Right atrium auricular region (tissue), 2 donors: Measurements from ENCODE around the gene FBLN5. TPM values are rescaled to one million over a fixed set of nuclear protein-coding genes. Genes with fewer than 3 reads are reported as not detected.
"Not testable (repeated sequence)": the region's sequence is repeated elsewhere in the genome, so short reads cannot be mapped to it uniquely, and the experiment has no call there.

ENCODE experiments used
- DNase-seq: peaks from one replicate; pipeline ENCODE4 v3.0.0-alpha.2; 2019; ENCODE audit warnings: low spot score
- H3K27ac ChIP-seq, 2 donors: fragments of 200-600 bp; sonication (generic); 1 replicate in 1 of 2; 2 replicates in 1 of 2; pipeline ENCODE4 v1.5.1; 2016 to 2019
- H3K27me3 ChIP-seq, 2 donors: fragments of 200-600 bp; sonication (generic); one replicate each; pipeline versions ENCODE4 v1.5.1 to v1.6.0; 2017 to 2019
- H3K36me3 ChIP-seq: fragments of 200-600 bp; sonication (generic); one replicate; pipeline ENCODE4 v1.5.1; 2016
- H3K4me1 ChIP-seq, 2 donors: fragments of 200-600 bp; sonication (generic); one replicate each; pipeline versions ENCODE4 v1.5.1 to v1.6.0; 2017 to 2019
- H3K4me3 ChIP-seq, 2 donors: fragments of 200-600 bp; sonication (generic); 1 replicate in 1 of 2; 2 replicates in 1 of 2; pipeline ENCODE4 v1.5.1; 2017 to 2019; ENCODE audit warnings: mild to moderate bottlenecking in 1 of 2, moderate library complexity in 1 of 2
- H3K9me3 ChIP-seq, 2 donors: fragments of 200-600 bp; sonication (generic); one replicate each; pipeline ENCODE4 v1.5.1; 2019
- CTCF ChIP-seq, 2 donors: fragments of 200-600 bp; sonication (generic); IDR thresholded peaks; one replicate each; pipeline ENCODE4 v1.5.1; 2019; ENCODE audit warnings: antibody characterized with exemption in 2 of 2
- total RNA-seq, 2 donors: library from RNA; depleted of rRNA; stranded (reverse); fragments of >200 nt; gene quantifications; one replicate each; pipeline ENCODE4 v1.1.0, GENCODE V29; 2016

FBLN5 gene
- total RNA-seq, 2 donors from 2014 or later, result 125 to 132 TPM

- Histone ChIP-seq H3K4me3 (no peak overlapping the region), H3K4me1 (peaks cover 0 to 15% of the 10 kb centered on the region in 2 donors), H3K9me3 (no peaks in the 10 kb centered on the region), H3K27me3 (no peaks in the 10 kb centered on the region), H3K36me3 (peaks cover 8% of the 10 kb centered on the region), H3K27ac (no peak overlapping the region)
- DNase-seq, result no peak
- TF ChIP-seq CTCF (IDR thresholded peaks at IDR 0.05), result no peak
Observed at GRCh38 chr14:91876492-91876891, 71.0 kb downstream of the FBLN5 start.

GRCh38 chr14:91875525-91876286 is 71.8 kb downstream of the FBLN5 start:
- no peaks in the 10 kb centered on the region for H3K27me3 ChIP-seq
- peaks cover 6% of the 10 kb centered on the region for H3K36me3 ChIP-seq
- no peaks in the 10 kb centered on the region for H3K9me3 ChIP-seq
- no peak overlapping the region for H3K4me3 ChIP-seq
- H3K4me1 ChIP-seq, result peaks cover 0 to 15% of the 10 kb centered on the region in 2 donors
- no peak overlapping the region for H3K27ac ChIP-seq
- no peak for DNase-seq
- TF ChIP-seq CTCF (IDR thresholded peaks at IDR 0.05), result no peak

- Histone ChIP-seq H3K36me3 (peaks cover 19% of the 10 kb centered on the region), H3K27me3 (no peaks in the 10 kb centered on the region), H3K27ac (peak overlapping the region in 1 of 2 donors; percentile 58)
Observed at GRCh38 chr14:91873471-91874415, 73.8 kb downstream of the FBLN5 start.

GRCh38 chr14:91872517-91873470 is 74.7 kb downstream of the FBLN5 start:
- Histone ChIP-seq H3K27ac (peak overlapping the region; percentile 41 to 58), H3K27me3 (no peaks in the 10 kb centered on the region), H3K36me3 (peaks cover 29% of the 10 kb centered on the region), H3K4me1 (peaks cover 0 to 15% of the 10 kb centered on the region in 2 donors), H3K4me3 (no peak overlapping the region), H3K9me3 (peaks cover 0 to 2% of the 10 kb centered on the region in 2 donors)
- DNase-seq, result peak; percentile 92
- no peak for TF ChIP-seq CTCF (IDR thresholded peaks at IDR 0.05)

More at GRCh38 chr14:91873471-91874415, 73.8 kb downstream of the FBLN5 start:
- Histone ChIP-seq H3K9me3 (no peaks in the 10 kb centered on the region), H3K4me3 (no peak overlapping the region), H3K4me1 (peaks cover 0 to 15% of the 10 kb centered on the region in 2 donors)
- no peak for DNase-seq
- TF ChIP-seq CTCF (IDR thresholded peaks at IDR 0.05), result no peak

GRCh38 chr14:91872011-91872501 is 75.4 kb downstream of the FBLN5 start:
- Histone ChIP-seq H3K4me1 (peaks cover 0 to 15% of the 10 kb centered on the region in 2 donors), H3K36me3 (peaks cover 36% of the 10 kb centered on the region), H3K4me3 (no peak overlapping the region), H3K27ac (peak overlapping the region; percentile 41 to 58), H3K9me3 (peaks cover 0 to 4% of the 10 kb centered on the region in 2 donors), H3K27me3 (no peaks in the 10 kb centered on the region)
- TF ChIP-seq CTCF (IDR thresholded peaks at IDR 0.05), result no peak
- DNase-seq, result no peak

- Histone ChIP-seq H3K36me3 (peaks cover 36% of the 10 kb centered on the region), H3K4me1 (peaks cover 0 to 15% of the 10 kb centered on the region in 2 donors)
Observed at GRCh38 chr14:91871401-91871800, 76.1 kb downstream of the FBLN5 start.

More at GRCh38 chr14:91871401-91871800, 76.1 kb downstream of the FBLN5 start:
- not testable (repeated sequence) for DNase-seq, H3K4me3 ChIP-seq, H3K27me3 ChIP-seq, H3K9me3 ChIP-seq
- peak overlapping the region in 1 of 2 donors; percentile 58 for H3K27ac ChIP-seq
